Erythroblast (primary cell): Measurements from ENCODE around the gene ARMS2.

Experiments used
- GATA1 ChIP-seq: IDR thresholded peaks from 2 replicates; pipeline ENCODE4 v1.6.1; 2011; ENCODE audit warnings: low read depth, mild to moderate bottlenecking, control low read depth, low read length, moderate library complexity
- POLR2A ChIP-seq: IDR thresholded peaks from 2 replicates; pipeline ENCODE4 v1.6.1; 2011; ENCODE audit warnings: mild to moderate bottlenecking, low read length

GRCh38 chr10:122445469-122445868 lies 9.0 kb upstream of the ARMS2 start:
- TF ChIP-seq POLR2A (no peak), GATA1 (no peak)
